Panc1 (cell line): ENCODE measurements around the gene PIGO.

Experiments used
- POLR2AphosphoS5 ChIP-seq: IDR thresholded peaks from 2 replicates; pipeline ENCODE4 v1.6.1; 2012; ENCODE audit warnings: mild to moderate bottlenecking, low read depth, low read length, moderate library complexity
- TF ChIP-seq, protein P1 (sequence below): fragments of 450-650 bp; IDR thresholded peaks from 2 replicates; pipeline ENCODE4 v1.5.1; 2017; ENCODE audit warnings: mild to moderate bottlenecking

DNA sequence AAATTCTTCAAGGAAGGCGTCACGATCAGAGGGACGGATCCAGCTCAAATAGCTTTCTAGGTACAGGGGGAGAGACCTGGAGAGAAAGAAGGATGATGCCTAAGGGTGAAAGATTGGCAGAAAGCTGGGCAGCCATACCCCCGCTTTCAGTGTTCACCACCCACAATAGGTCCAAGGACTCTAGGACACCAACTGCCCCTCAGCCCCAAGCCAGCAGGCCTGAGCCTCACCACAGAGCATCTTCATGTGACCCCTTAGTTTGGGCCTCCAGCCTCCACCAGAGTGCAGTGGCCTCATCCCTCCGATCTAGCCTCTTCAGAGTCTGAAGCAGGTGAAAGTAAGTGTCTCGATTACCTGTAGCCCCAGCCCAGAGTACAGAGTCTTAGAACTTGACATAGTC, 22.2 kb downstream of the PIGO start:
- TF ChIP-seq, protein P1, sequence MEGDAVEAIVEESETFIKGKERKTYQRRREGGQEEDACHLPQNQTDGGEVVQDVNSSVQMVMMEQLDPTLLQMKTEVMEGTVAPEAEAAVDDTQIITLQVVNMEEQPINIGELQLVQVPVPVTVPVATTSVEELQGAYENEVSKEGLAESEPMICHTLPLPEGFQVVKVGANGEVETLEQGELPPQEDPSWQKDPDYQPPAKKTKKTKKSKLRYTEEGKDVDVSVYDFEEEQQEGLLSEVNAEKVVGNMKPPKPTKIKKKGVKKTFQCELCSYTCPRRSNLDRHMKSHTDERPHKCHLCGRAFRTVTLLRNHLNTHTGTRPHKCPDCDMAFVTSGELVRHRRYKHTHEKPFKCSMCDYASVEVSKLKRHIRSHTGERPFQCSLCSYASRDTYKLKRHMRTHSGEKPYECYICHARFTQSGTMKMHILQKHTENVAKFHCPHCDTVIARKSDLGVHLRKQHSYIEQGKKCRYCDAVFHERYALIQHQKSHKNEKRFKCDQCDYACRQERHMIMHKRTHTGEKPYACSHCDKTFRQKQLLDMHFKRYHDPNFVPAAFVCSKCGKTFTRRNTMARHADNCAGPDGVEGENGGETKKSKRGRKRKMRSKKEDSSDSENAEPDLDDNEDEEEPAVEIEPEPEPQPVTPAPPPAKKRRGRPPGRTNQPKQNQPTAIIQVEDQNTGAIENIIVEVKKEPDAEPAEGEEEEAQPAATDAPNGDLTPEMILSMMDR = no peak
- TF ChIP-seq POLR2AphosphoS5 = no peak
